Choroid plexus epithelial cell (primary cell): ENCODE measurements around the gene KIF6.

Source experiments
- DNase-seq: peaks from one replicate; pipeline ENCODE4 v3.0.0-alpha.2; 2010; ENCODE audit warnings: low read depth
- H3K4me3 ChIP-seq: 2 replicates; pipeline ENCODE4 v1.5.1; 2011; ENCODE audit warnings: low read depth, mild to moderate bottlenecking, control low read depth, low read length, moderate library complexity
- CTCF ChIP-seq: conservative IDR thresholded peaks from 2 replicates; pipeline ENCODE4 v1.5.1; 2011; ENCODE audit warnings: low read depth, mild to moderate bottlenecking, control low read depth, inconsistent platforms, low read length, moderate library complexity

The KIF6 gene

GRCh38 chr6:39724787-39725631 is at the start of gene KIF6:
KIF6 (minus strand) TSS chr6:39725408; CDS start chr6:39725310, 98 bp downstream.
- peak; percentile 94 for DNase-seq
- H3K4me3 ChIP-seq, result peak within 1 kb of the TSS; percentile 78
- TF ChIP-seq CTCF, result no peak

- no peak overlapping the region for H3K4me3 ChIP-seq
- TF ChIP-seq CTCF, result no peak
Measured at GRCh38 chr6:39773782-39774181, 48.6 kb upstream of the KIF6 start.

GRCh38 chr6:39772559-39773273 is 47.5 kb upstream of the KIF6 start:
- no peak overlapping the region for H3K4me3 ChIP-seq
- DNase-seq, result no peak
- TF ChIP-seq CTCF, result no peak

More at GRCh38 chr6:39773782-39774181, 48.6 kb upstream of the KIF6 start:
- no peak for DNase-seq

GRCh38 chr6:39770446-39770845 is 45.2 kb upstream of the KIF6 start:
- DNase-seq, result no peak
- no peak for TF ChIP-seq CTCF
- no peak overlapping the region for H3K4me3 ChIP-seq

GRCh38 chr6:39769012-39769411 is 43.8 kb upstream of the KIF6 start:
- H3K4me3 ChIP-seq, result no peak overlapping the region
- no peak for DNase-seq
- TF ChIP-seq CTCF, result no peak

GRCh38 chr6:39765508-39766065 is 40.4 kb upstream of the KIF6 start:
- no peak for TF ChIP-seq CTCF
- no peak overlapping the region for H3K4me3 ChIP-seq

More at GRCh38 chr6:39765508-39766065, 40.4 kb upstream of the KIF6 start:
- no peak for DNase-seq
